ENCODE measurements around the gene PPFIA2. TPM values are rescaled to one million over a fixed set of nuclear protein-coding genes. Genes with fewer than 3 reads are reported as not detected.
"Not testable (repeated sequence)": the region's sequence is repeated elsewhere in the genome, so short reads cannot be mapped to it uniquely, and the experiment has no call there.

The PPFIA2 gene
- total RNA-seq, 2 experiments from 2014 or later, result not detected

DNA sequence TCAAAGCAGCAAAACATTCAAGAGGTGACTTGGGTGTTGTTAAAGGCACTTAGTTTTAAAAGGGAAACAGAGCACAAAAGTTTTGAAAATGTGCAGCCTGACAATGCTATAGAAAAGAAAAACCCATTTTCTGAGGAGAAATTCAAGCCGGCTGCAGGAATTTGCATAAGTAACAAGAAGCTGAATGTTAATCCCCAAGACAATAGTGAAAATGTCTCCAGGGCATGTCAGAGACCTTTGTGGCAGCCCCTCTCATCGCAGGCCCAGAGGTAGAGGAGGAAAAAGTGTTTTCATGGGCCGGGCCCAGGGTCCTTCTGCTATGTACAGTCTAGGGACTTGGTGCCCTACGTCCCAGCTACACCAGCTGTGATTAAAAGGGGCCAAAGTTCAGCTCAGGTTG is 167.9 kb downstream of the PPFIA2 start:
- intact Hi-C loops (cut with DNase I, micrococcal nuclease), result no loop called here
- Histone ChIP-seq H3K4me3 (ENCODE audit: low read length) (no peak overlapping the region), H3K27me3 (ENCODE audit: control insufficient read depth in 1 of 2, insufficient read depth in 2 of 2, low read length in 2 of 2) (no peaks in the 10 kb centered on the region), H3K27ac (ENCODE audit: low read depth in 1 of 2, low read length in 2 of 2) (no peak overlapping the region), H3K4me1 (ENCODE audit: insufficient read depth, low read length) (no peaks in the 10 kb centered on the region), H3K36me3 (ENCODE audit: insufficient read depth, low read length) (no peaks in the 10 kb centered on the region), H3K9me3 (ENCODE audit: control insufficient read depth in 1 of 2, insufficient read depth in 1 of 2, low read length in 2 of 2) (peaks cover 0 to 6% of the 10 kb centered on the region in 2 experiments)
- no peak for ATAC-seq (ENCODE audit: poor library complexity)
- POLR2A ChIA-PET, result no interaction called here
- Mint-ChIP-seq H3K36me3 (ENCODE audit: low read depth) (no peaks in the 10 kb centered on the region), H3K27me3 (no peaks in the 10 kb centered on the region), H3K4me1 (ENCODE audit: low read depth) (no peaks in the 10 kb centered on the region), H3K4me3 (no peak overlapping the region), H3K9me3 (peaks cover 5% of the 10 kb centered on the region), H3K27ac (no peak overlapping the region)
- TF ChIP-seq, protein P1, sequence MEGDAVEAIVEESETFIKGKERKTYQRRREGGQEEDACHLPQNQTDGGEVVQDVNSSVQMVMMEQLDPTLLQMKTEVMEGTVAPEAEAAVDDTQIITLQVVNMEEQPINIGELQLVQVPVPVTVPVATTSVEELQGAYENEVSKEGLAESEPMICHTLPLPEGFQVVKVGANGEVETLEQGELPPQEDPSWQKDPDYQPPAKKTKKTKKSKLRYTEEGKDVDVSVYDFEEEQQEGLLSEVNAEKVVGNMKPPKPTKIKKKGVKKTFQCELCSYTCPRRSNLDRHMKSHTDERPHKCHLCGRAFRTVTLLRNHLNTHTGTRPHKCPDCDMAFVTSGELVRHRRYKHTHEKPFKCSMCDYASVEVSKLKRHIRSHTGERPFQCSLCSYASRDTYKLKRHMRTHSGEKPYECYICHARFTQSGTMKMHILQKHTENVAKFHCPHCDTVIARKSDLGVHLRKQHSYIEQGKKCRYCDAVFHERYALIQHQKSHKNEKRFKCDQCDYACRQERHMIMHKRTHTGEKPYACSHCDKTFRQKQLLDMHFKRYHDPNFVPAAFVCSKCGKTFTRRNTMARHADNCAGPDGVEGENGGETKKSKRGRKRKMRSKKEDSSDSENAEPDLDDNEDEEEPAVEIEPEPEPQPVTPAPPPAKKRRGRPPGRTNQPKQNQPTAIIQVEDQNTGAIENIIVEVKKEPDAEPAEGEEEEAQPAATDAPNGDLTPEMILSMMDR (IDR thresholded peaks at IDR 0.05), result no peak
- CTCF ChIA-PET, result no interaction called here
- no peak for DNase-seq

- H3K4me1 ChIP-seq (ENCODE audit: insufficient read depth, low read length); H3K27me3 ChIP-seq (ENCODE audit: control insufficient read depth in 1 of 2, insufficient read depth in 2 of 2, low read length in 2 of 2); H3K4me1 Mint-ChIP-seq (ENCODE audit: low read depth); H3K36me3 ChIP-seq (ENCODE audit: insufficient read depth, low read length); ATAC-seq (ENCODE audit: poor library complexity); H3K9me3 Mint-ChIP-seq; POLR2A ChIA-PET; intact Hi-C loops (cut with DNase I, micrococcal nuclease); H3K27ac ChIP-seq (ENCODE audit: low read depth in 1 of 2, low read length in 2 of 2); H3K4me3 Mint-ChIP-seq; H3K27ac Mint-ChIP-seq; H3K36me3 Mint-ChIP-seq (ENCODE audit: low read depth); H3K9me3 ChIP-seq (ENCODE audit: control insufficient read depth in 1 of 2, insufficient read depth in 1 of 2, low read length in 2 of 2); H3K4me3 ChIP-seq (ENCODE audit: low read length); DNase-seq; CTCF ChIA-PET; H3K27me3 Mint-ChIP-seq: not testable (repeated sequence)
These were observed 168.4 kb downstream of the PPFIA2 start for GRCh38 chr12:81590703-81591102.

GRCh38 chr12:81588235-81589008 is 170.7 kb downstream of the PPFIA2 start:
- peaks cover 5% of the 10 kb centered on the region for H3K9me3 Mint-ChIP-seq
- ATAC-seq (ENCODE audit: poor library complexity) (no peak), DNase-seq (no peak)
- H3K27ac Mint-ChIP-seq, result no peak overlapping the region
- TF ChIP-seq, protein P1 (IDR thresholded peaks at IDR 0.05), result no peak
- no peak overlapping the region for H3K4me3 Mint-ChIP-seq
- Histone ChIP-seq H3K36me3 (ENCODE audit: insufficient read depth, low read length) (no peaks in the 10 kb centered on the region), H3K27ac (ENCODE audit: low read depth in 1 of 2, low read length in 2 of 2) (no peak overlapping the region), H3K27me3 (ENCODE audit: control insufficient read depth in 1 of 2, insufficient read depth in 2 of 2, low read length in 2 of 2) (no peaks in the 10 kb centered on the region), H3K4me1 (ENCODE audit: insufficient read depth, low read length) (no peaks in the 10 kb centered on the region), H3K9me3 (ENCODE audit: control insufficient read depth in 1 of 2, insufficient read depth in 1 of 2, low read length in 2 of 2) (peaks cover 0 to 6% of the 10 kb centered on the region in 2 experiments), H3K4me3 (ENCODE audit: low read length) (no peak overlapping the region)
- intact Hi-C loops (cut with DNase I, micrococcal nuclease), result no loop called here
- no peaks in the 10 kb centered on the region for H3K4me1 Mint-ChIP-seq (ENCODE audit: low read depth)
- no peaks in the 10 kb centered on the region for H3K36me3 Mint-ChIP-seq (ENCODE audit: low read depth)
- ChIA-PET POLR2A (no interaction called here), CTCF (no interaction called here)
- no peaks in the 10 kb centered on the region for H3K27me3 Mint-ChIP-seq

DNA sequence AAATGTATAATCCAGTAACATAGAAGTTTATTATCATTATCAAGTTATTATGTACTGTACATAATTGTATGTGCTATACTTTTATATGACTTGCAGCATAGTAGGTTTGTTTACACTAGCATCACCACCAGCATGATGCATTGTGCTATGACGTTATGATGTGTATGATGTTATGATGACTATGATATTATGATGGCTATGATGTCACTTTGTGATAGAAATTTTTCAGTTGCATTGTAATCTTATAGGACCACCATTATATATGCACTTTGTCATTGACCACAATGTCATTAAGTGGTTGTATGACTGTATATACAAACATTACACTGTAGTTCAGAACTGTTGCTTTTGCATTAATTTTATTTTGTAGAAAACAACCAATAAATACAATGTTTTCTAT is 173.4 kb downstream of the PPFIA2 start:
- Histone ChIP-seq H3K9me3 (ENCODE audit: control insufficient read depth in 1 of 2, insufficient read depth in 1 of 2, low read length in 2 of 2) (no peaks in the 10 kb centered on the region), H3K36me3 (ENCODE audit: insufficient read depth, low read length) (no peaks in the 10 kb centered on the region), H3K27ac (ENCODE audit: low read depth in 1 of 2, low read length in 2 of 2) (no peak overlapping the region), H3K4me3 (ENCODE audit: low read length) (no peak overlapping the region), H3K27me3 (ENCODE audit: control insufficient read depth in 1 of 2, insufficient read depth in 2 of 2, low read length in 2 of 2) (no peaks in the 10 kb centered on the region), H3K4me1 (ENCODE audit: insufficient read depth, low read length) (no peaks in the 10 kb centered on the region)
- ATAC-seq (ENCODE audit: poor library complexity), result no peak
- no peaks in the 10 kb centered on the region for H3K4me1 Mint-ChIP-seq (ENCODE audit: low read depth)
- H3K36me3 Mint-ChIP-seq (ENCODE audit: low read depth), result no peaks in the 10 kb centered on the region
- peaks cover 3% of the 10 kb centered on the region for H3K9me3 Mint-ChIP-seq
- intact Hi-C loops (cut with DNase I, micrococcal nuclease), result no loop called here
- no peak overlapping the region for H3K27ac Mint-ChIP-seq
- H3K27me3 Mint-ChIP-seq, result no peaks in the 10 kb centered on the region
- CTCF ChIA-PET, result no interaction called here
- TF ChIP-seq, protein P1 (IDR thresholded peaks at IDR 0.05), result no peak
- no peak overlapping the region for H3K4me3 Mint-ChIP-seq
- no peak for DNase-seq
- POLR2A ChIA-PET, result interaction anchor here (0.7 kb wide), 1 partner anchor 254 kb away, joined by 4 read pairs; no protein-coding TSS in a partner anchor
